SK-N-SH (cell line): ENCODE results near the gene GADL1. TPM values are rescaled to one million over a fixed set of nuclear protein-coding genes. Genes with fewer than 3 reads are reported as not detected.

Source experiments
- CTCF ChIA-PET: fragments of 300-600, 350-600 bp; formaldehyde crosslinking; extraction: SDS; loops from one replicate; lab custom pipeline; 2021; lab: Yijun Ruan, JAX
- POLR2A ChIA-PET: fragments of 350-600 bp; sonication (Branson Sonifier 250); formaldehyde crosslinking; extraction: SDS; loops from one replicate; lab custom pipeline; 2020; ENCODE audit warnings: antibody characterized with exemption, inconsistent platforms; lab: Yijun Ruan, JAX
- DNase-seq: peaks from one replicate; pipeline ENCODE4 v3.0.0; 2012
- H2AFZ ChIP-seq: fragments of 200-600 bp; sonication (generic); 2 replicates; pipeline ENCODE4 v1.8.1; 2016; ENCODE audit warnings: antibody characterized with exemption, mild to moderate bottlenecking, low read depth
- H3F3A ChIP-seq: fragments of 200-600 bp; sonication (generic); replicated peaks from 2 replicates; pipeline ENCODE3; 2016; ENCODE audit warnings: antibody characterized with exemption, mild to moderate bottlenecking; ENCODE audit not compliant: insufficient read depth
- H3K27ac ChIP-seq, 2 experiments: fragments of 200-500 bp in 1 of 2; fragments of 200-600 bp in 1 of 2; sonication (Bioruptor generic) in 1 of 2; sonication (generic), shearing (Covaris generic) in 1 of 2; 2 replicates each; pipeline versions ENCODE4 v1.5.1 to v1.6.1; 2014 to 2016; ENCODE audit warnings: low read depth in 2 of 2, inconsistent platforms in 1 of 2, low read length in 1 of 2, mild to moderate bottlenecking in 1 of 2, mixed read lengths in 1 of 2
- H3K27me3 ChIP-seq: fragments of 200-600 bp; sonication (generic), shearing (Covaris generic); 2 replicates; pipeline ENCODE4 v1.6.1; 2016; ENCODE audit warnings: mixed run types; ENCODE audit not compliant: insufficient read depth
- H3K36me3 ChIP-seq, 2 experiments: fragments of 200-500 bp in 1 of 2; fragments of 200-600 bp in 1 of 2; sonication (Bioruptor generic) in 1 of 2; sonication (generic) in 1 of 2; replicated peaks in 1 of 2; 2 replicates each; pipeline versions ENCODE3 to v1.5.1; 2014 to 2016; ENCODE audit warnings: low read length in 1 of 2, mild to moderate bottlenecking in 1 of 2; ENCODE audit not compliant: insufficient read depth in 2 of 2, control insufficient read depth in 1 of 2
- H3K4me1 ChIP-seq, 2 experiments: fragments of 200-500 bp in 1 of 2; fragments of 200-600 bp in 1 of 2; sonication (Bioruptor generic) in 1 of 2; sonication (generic), shearing (Covaris generic) in 1 of 2; 2 replicates each; pipeline versions ENCODE4 v1.5.1 to v1.6.1; 2014 to 2016; ENCODE audit warnings: low read depth in 1 of 2, low read length in 1 of 2, mixed run types in 1 of 2; ENCODE audit not compliant: insufficient read depth in 2 of 2, control insufficient read depth in 1 of 2
- H3K4me2 ChIP-seq: fragments of 200-600 bp; sonication (generic), shearing (Covaris generic); 2 replicates; pipeline ENCODE4 v1.6.1; 2017; ENCODE audit warnings: mixed run types
- H3K4me3 ChIP-seq, 2 experiments: fragments of 200-500 bp in 1 of 2; fragments of 200-600 bp in 1 of 2; sonication (Bioruptor generic) in 1 of 2; sonication (generic), shearing (Covaris generic) in 1 of 2; 2 replicates each; pipeline versions ENCODE4 v1.5.1 to v1.8.1; 2014 to 2016; ENCODE audit warnings: low read depth in 2 of 2, inconsistent platforms in 1 of 2, low read length in 1 of 2, mild to moderate bottlenecking in 1 of 2, mixed read lengths in 1 of 2, moderate library complexity in 1 of 2
- H3K79me2 ChIP-seq: fragments of 200-600 bp; sonication (generic); 2 replicates; pipeline ENCODE4 v1.8.1; 2017; ENCODE audit warnings: mild to moderate bottlenecking; ENCODE audit not compliant: insufficient read depth
- H3K9ac ChIP-seq: fragments of 200-600 bp; sonication (generic); 2 replicates; pipeline ENCODE4 v1.6.1; 2017; ENCODE audit warnings: mixed run types
- H3K9me2 ChIP-seq: fragments of 200-600 bp; sonication (generic); 2 replicates; pipeline ENCODE4 v1.6.1; 2017; ENCODE audit warnings: mixed run types
- H3K9me3 ChIP-seq: fragments of 200-600 bp; sonication (generic); 2 replicates; pipeline ENCODE4 v1.6.1; 2017; ENCODE audit warnings: mixed run types, mild to moderate bottlenecking, moderate library complexity
- H4K20me1 ChIP-seq: fragments of 200-600 bp; sonication (generic); 2 replicates; pipeline ENCODE4 v1.6.1; 2017; ENCODE audit warnings: mild to moderate bottlenecking, mixed run types; ENCODE audit not compliant: insufficient read depth
- EP300 ChIP-seq, 2 experiments: IDR thresholded peaks; 2 replicates each; pipeline versions ENCODE4 v1.4.0 to v1.6.1; 2012; ENCODE audit warnings: borderline replicate concordance in 1 of 2, low read depth in 1 of 2, low read length in 1 of 2
- EZH2phosphoT487 ChIP-seq: fragments of 200-600 bp; sonication (generic); IDR thresholded peaks from 2 replicates; pipeline ENCODE4 v1.6.1; 2017; ENCODE audit warnings: low read depth, mixed run types, mild to moderate bottlenecking, antibody characterized with exemption, moderate library complexity, borderline replicate concordance
- FOXJ3 ChIP-seq: sonication (generic); formaldehyde crosslinking; IDR thresholded peaks from 2 replicates; pipeline ENCODE4 v1.5.1; 2020; ENCODE audit warnings: mild to moderate bottlenecking, missing genetic modification reagents
- JUND ChIP-seq: IDR thresholded peaks from 2 replicates; pipeline ENCODE4 v1.4.0; 2012
- NFIC ChIP-seq: IDR thresholded peaks from 2 replicates; pipeline ENCODE4 v1.4.0; 2012; ENCODE audit warnings: borderline replicate concordance
- POLR2AphosphoS5 ChIP-seq: IDR thresholded peaks from 2 replicates; pipeline ENCODE4 v1.6.1; 2012; ENCODE audit warnings: low read depth, low read length
- RXRA ChIP-seq: IDR thresholded peaks from 2 replicates; pipeline ENCODE4 v1.4.0; 2012; ENCODE audit warnings: low read depth, mild to moderate bottlenecking, borderline replicate concordance
- SIN3A ChIP-seq: IDR thresholded peaks from 2 replicates; pipeline ENCODE4 v1.6.1; 2012; ENCODE audit warnings: low read depth, mild to moderate bottlenecking, low read length, moderate library complexity, borderline replicate concordance
- TAF1 ChIP-seq: IDR thresholded peaks from 2 replicates; pipeline ENCODE4 v1.6.1; 2012; ENCODE audit warnings: low read depth, mild to moderate bottlenecking, low read length, moderate library complexity, borderline replicate concordance
- TEAD4 ChIP-seq: IDR thresholded peaks from 2 replicates; pipeline ENCODE4 v1.4.0; 2012; ENCODE audit warnings: mild to moderate bottlenecking, borderline replicate concordance; ENCODE audit not compliant: insufficient read depth
- YY1 ChIP-seq: IDR thresholded peaks from 2 replicates; pipeline ENCODE4 v1.4.0; 2012; ENCODE audit warnings: low read depth, mild to moderate bottlenecking
- WGBS: methylation state at CpG from one replicate; pipeline ENCODE4 v1.1.6; 2017; ENCODE audit warnings: low lambda C conversion rate; 5-methylcytosine and 5-hydroxymethylcytosine counted together
- polyA plus RNA-seq, 3 experiments: library from polyadenylated mRNA; depleted of rRNA; stranded (reverse); fragments of >200 nt; gene quantifications; 2 replicates each; pipeline ENCODE4 v1.2.3, GENCODE V29; 2012
- TF ChIP-seq, protein P1 (sequence below): IDR thresholded peaks from 2 replicates; pipeline ENCODE4 v1.4.0; 2012; ENCODE audit warnings: low read depth, borderline replicate concordance
- TF ChIP-seq, protein P2 (sequence below): fragments of 150-350 bp; IDR thresholded peaks from 2 replicates; pipeline ENCODE4 v1.6.1; 2016; ENCODE audit warnings: mild to moderate bottlenecking, low read depth, low read length
- TF ChIP-seq, protein P3 (sequence below): IDR thresholded peaks from 2 replicates; pipeline ENCODE4; 2012
- TF ChIP-seq, protein P4 (sequence below): IDR thresholded peaks from 2 replicates; pipeline ENCODE4 v1.6.1; 2012; ENCODE audit warnings: mild to moderate bottlenecking, low read depth, low read length, moderate library complexity
- TF ChIP-seq, protein P5 (sequence below): fragments of 150-350 bp; IDR thresholded peaks from 2 replicates; pipeline ENCODE4 v1.6.1; 2017; ENCODE audit warnings: antibody characterized with exemption, low read length, low read depth, borderline replicate concordance

GADL1 gene
- polyA plus RNA-seq, 1 of the 3 experiments (the other 2 are of a cell fraction): not detected

DNA sequence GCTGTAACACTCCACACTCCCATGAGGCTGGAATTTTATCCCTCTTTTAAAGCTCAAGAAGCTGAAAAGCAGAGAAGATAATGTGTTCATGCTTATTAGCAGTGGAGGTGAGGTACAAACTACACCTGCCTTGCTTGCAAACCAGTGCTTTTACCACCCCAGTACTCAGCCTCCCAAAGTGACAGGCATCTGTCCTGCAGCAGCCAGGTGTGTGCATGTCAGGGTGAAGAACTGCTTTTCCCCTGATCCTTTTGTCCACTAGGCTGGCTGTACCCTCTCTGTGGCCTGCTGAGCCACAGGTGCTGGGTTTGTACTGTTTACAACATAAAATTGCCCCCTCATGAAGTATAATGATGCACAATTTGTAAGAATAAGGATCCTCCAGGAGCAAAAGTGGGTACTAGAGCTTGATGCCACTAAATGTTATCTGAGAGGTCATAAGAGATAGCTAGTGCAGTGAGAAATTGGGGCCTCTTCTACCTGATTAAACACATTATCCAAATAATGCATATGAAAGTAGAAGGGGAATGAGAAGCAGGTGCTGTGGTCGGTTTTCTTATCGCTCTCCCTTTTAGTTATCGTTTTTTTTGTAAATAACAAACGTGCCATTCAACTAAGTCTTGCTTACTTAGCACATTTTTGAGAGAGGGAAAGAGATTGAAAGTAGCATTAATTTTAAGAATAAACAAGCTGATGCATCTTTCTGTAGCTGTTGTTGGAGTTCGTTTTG, 39.2 kb upstream of the GADL1 start:
- H3K4me2 ChIP-seq: no peak overlapping the region
- WGBS: 47% methylated on average over 5 of the region's 5 CpGs
- H3K9ac ChIP-seq: no peak overlapping the region
- no peak overlapping the region for H3K4me3 ChIP-seq
- no peaks in the 10 kb centered on the region for H3K9me2 ChIP-seq
- ChIA-PET POLR2A (no interaction called here), CTCF (interaction anchor here (0.7 to 2.3 kb wide), 18 partner anchors 11 to 835 kb away, joined by 3 to 13 read pairs (median 4); no protein-coding TSS in a partner anchor)
- no peaks in the 10 kb centered on the region for H3K27me3 ChIP-seq
- H4K20me1 ChIP-seq: no peaks in the 10 kb centered on the region
- H3K36me3 ChIP-seq: no peaks in the 10 kb centered on the region
- H3K9me3 ChIP-seq: no peaks in the 10 kb centered on the region
- H2AFZ ChIP-seq: no peak overlapping the region
- no peak overlapping the region for H3K27ac ChIP-seq
- DNase-seq: no peak
- H3F3A ChIP-seq: no peaks in the 10 kb centered on the region
- H3K4me1 ChIP-seq: no peaks in the 10 kb centered on the region
- TF ChIP-seq EZH2phosphoT487 (no peak), SIN3A (no peak), TAF1 (no peak), TEAD4 (no peak), POLR2AphosphoS5 (no peak), JUND (no peak), YY1 (no peak), FOXJ3 (CRISPR knock-in tag) (no peak), RXRA (no peak), NFIC (no peak), EP300 (IDR thresholded peaks at IDR 0.05; ENCODE audit: borderline replicate concordance in 1 of 2, low read depth in 1 of 2, low read length in 1 of 2) (no peak)
- TF ChIP-seq, protein P1, sequence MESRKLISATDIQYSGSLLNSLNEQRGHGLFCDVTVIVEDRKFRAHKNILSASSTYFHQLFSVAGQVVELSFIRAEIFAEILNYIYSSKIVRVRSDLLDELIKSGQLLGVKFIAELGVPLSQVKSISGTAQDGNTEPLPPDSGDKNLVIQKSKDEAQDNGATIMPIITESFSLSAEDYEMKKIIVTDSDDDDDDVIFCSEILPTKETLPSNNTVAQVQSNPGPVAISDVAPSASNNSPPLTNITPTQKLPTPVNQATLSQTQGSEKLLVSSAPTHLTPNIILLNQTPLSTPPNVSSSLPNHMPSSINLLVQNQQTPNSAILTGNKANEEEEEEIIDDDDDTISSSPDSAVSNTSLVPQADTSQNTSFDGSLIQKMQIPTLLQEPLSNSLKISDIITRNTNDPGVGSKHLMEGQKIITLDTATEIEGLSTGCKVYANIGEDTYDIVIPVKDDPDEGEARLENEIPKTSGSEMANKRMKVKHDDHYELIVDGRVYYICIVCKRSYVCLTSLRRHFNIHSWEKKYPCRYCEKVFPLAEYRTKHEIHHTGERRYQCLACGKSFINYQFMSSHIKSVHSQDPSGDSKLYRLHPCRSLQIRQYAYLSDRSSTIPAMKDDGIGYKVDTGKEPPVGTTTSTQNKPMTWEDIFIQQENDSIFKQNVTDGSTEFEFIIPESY: no peak
- TF ChIP-seq, protein P2, sequence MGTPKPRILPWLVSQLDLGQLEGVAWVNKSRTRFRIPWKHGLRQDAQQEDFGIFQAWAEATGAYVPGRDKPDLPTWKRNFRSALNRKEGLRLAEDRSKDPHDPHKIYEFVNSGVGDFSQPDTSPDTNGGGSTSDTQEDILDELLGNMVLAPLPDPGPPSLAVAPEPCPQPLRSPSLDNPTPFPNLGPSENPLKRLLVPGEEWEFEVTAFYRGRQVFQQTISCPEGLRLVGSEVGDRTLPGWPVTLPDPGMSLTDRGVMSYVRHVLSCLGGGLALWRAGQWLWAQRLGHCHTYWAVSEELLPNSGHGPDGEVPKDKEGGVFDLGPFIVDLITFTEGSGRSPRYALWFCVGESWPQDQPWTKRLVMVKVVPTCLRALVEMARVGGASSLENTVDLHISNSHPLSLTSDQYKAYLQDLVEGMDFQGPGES: no peak
- TF ChIP-seq, protein P3, sequence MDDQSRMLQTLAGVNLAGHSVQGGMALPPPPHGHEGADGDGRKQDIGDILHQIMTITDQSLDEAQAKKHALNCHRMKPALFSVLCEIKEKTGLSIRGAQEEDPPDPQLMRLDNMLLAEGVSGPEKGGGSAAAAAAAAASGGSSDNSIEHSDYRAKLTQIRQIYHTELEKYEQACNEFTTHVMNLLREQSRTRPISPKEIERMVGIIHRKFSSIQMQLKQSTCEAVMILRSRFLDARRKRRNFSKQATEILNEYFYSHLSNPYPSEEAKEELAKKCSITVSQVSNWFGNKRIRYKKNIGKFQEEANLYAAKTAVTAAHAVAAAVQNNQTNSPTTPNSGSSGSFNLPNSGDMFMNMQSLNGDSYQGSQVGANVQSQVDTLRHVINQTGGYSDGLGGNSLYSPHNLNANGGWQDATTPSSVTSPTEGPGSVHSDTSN: no peak
- TF ChIP-seq, protein P4, sequence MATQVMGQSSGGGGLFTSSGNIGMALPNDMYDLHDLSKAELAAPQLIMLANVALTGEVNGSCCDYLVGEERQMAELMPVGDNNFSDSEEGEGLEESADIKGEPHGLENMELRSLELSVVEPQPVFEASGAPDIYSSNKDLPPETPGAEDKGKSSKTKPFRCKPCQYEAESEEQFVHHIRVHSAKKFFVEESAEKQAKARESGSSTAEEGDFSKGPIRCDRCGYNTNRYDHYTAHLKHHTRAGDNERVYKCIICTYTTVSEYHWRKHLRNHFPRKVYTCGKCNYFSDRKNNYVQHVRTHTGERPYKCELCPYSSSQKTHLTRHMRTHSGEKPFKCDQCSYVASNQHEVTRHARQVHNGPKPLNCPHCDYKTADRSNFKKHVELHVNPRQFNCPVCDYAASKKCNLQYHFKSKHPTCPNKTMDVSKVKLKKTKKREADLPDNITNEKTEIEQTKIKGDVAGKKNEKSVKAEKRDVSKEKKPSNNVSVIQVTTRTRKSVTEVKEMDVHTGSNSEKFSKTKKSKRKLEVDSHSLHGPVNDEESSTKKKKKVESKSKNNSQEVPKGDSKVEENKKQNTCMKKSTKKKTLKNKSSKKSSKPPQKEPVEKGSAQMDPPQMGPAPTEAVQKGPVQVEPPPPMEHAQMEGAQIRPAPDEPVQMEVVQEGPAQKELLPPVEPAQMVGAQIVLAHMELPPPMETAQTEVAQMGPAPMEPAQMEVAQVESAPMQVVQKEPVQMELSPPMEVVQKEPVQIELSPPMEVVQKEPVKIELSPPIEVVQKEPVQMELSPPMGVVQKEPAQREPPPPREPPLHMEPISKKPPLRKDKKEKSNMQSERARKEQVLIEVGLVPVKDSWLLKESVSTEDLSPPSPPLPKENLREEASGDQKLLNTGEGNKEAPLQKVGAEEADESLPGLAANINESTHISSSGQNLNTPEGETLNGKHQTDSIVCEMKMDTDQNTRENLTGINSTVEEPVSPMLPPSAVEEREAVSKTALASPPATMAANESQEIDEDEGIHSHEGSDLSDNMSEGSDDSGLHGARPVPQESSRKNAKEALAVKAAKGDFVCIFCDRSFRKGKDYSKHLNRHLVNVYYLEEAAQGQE: no peak
- TF ChIP-seq, protein P5, sequence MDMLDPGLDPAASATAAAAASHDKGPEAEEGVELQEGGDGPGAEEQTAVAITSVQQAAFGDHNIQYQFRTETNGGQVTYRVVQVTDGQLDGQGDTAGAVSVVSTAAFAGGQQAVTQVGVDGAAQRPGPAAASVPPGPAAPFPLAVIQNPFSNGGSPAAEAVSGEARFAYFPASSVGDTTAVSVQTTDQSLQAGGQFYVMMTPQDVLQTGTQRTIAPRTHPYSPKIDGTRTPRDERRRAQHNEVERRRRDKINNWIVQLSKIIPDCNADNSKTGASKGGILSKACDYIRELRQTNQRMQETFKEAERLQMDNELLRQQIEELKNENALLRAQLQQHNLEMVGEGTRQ: no peak
- no peaks in the 10 kb centered on the region for H3K79me2 ChIP-seq
